ENCODE data around the gene DENND11.

The DENND11 gene, protein sequence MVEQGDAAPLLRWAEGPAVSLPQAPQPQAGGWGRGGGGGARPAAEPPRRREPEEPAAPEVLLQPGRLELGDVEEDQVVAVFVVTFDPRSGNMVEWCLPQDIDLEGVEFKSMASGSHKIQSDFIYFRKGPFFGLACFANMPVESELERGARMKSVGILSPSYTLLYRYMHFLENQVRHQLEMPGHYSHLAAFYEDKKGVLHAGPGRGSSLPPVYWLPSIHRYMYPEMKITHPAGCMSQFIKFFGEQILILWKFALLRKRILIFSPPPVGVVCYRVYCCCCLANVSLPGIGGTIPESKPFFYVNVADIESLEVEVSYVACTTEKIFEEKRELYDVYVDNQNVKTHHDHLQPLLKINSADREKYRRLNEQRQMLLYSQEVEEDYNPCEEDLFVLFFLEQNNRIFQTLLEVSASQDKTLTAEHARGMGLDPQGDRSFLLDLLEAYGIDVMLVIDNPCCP

DNA sequence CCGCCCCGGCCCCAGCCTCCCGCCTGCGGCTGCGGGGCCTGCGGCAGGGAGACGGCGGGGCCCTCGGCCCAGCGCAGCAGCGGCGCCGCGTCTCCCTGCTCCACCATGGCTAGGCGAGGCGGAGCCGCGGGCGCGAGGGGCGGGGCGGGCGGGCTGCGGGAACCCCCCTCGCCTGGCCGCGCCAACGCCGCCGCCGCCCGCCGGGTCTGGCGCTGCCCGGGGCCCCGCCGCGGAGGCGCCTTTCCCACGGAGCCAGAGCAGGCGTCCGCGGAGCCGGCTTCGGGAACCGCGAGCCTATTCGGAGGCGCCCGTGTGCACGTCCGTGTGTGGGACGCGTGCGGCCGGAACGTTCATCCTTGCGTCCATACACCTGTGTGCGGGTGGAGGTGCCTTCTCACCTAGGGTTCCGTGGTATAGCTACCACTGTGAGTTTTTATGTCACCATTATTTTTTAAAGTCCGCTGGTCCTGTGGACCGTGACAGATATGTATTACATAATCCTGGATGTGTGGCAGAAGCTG lies at the start of gene DENND11:
Gene DENND11 (minus strand): TSS at position 120 of the 521 bp plus-strand sequence. CDS start 13 bp downstream, at position 107.
- in situ Hi-C loops (cut with MboI; ENCODE audit: low sequenced_read_pairs) = no loop called here

DNA sequence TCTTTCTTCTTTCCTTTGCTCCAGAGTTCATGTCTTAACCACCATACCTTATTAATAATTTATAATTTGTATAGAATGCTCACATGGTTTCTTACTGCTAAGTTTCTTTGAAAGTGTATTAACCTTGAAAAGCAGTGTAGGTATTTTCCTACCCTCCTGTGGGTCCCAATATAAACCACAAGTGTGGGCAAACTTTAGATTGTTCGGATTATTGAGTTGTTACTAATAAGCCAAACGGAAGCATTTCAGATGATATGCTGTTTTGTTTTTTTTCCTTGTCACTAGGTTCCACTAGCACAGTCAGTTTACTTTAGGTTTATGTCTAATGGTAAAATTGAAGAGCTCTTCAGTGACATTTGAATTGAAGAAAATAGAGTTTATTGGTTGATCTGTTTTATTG lies 46.4 kb upstream of the DENND11 start:
- in situ Hi-C loops (cut with MboI; ENCODE audit: low sequenced_read_pairs) = no loop called here

DNA sequence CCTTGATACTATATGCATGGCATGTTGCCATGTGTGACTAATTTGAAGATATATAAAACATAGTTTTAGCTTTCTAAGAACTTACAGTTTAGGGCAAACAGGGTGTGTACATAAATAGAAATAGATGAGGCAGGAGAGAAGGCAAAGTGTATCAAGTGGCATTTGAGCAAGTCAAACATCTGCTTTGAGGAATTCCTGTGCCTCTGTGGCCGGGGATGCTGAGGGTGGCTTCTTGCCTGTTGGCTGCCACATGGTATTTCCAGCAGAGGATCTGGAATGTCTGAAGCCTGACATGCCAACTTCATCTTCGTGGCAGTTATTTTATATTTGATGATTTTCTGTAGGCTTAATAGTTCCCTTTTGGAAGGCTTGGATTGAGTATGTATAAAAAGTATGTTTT lies 42.2 kb upstream of the DENND11 start:
- in situ Hi-C loops (cut with MboI; ENCODE audit: low sequenced_read_pairs) = no loop called here

DNA sequence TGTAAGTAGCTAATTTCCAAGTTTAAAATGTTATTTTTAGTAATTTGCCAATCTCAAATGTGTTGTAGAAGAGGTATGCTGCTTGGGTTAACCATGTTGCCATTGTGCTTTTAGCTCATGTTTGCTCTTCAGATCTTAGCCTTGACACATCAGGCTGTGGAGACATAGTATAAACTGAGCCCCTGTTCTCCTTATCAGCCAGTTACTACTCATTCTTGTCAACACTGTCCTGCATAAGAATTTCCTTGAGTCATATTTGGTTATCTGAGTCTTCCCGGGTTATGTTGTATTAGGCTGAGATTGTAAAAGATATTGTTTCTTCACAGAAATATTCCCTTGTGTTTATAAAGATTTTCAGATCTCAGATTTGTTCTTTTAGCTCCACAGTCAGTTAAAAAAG lies 40.3 kb upstream of the DENND11 start:
- in situ Hi-C loops (cut with MboI; ENCODE audit: low sequenced_read_pairs) = no loop called here

DNA sequence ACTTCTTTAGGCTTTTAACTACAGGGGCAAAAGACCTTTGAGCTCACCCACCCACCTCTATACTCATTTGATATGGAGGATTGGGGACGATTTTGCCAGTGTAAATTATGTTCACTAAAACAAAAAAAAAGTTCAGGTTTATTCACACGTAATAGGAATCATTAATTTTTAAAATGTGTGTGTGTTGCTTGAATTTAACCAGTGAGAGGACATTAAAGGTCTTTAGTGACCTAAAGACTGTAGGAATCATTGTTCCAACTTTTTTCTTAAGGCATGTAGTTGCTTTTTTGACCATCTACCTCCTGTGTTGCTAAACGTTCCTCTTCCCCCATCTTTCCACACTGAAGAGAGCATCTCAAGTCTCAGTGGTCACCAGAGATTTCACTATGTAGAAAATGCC lies 37.3 kb upstream of the DENND11 start:
- in situ Hi-C loops (cut with MboI; ENCODE audit: low sequenced_read_pairs) = loop anchor here (10.0 kb wide), 1 partner anchor 84 kb away; no protein-coding TSS in a partner anchor

DNA sequence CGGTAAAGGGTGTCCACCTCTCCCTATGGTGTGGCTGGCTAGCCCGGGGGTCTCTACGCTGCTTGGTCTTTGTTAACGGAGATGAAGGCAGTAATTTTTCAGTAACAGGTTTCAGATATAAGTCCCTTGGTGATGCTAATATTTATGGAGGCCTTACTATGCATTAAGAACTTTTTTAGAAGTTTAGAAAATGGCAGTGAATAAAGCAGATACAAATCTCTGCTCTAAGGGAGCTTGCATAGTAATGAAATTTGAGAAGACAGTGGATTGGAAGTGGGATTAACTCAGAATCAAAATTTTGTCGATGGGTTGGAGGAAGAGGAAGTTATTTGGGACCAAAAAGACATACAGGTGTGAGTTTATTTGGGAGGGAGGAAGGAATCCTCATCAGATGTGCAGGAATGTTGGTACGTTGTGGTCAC lies 36.6 kb upstream of the DENND11 start:
- in situ Hi-C loops (cut with MboI; ENCODE audit: low sequenced_read_pairs) = loop anchor here (10.0 kb wide), 1 partner anchor 84 kb away; no protein-coding TSS in a partner anchor

DNA sequence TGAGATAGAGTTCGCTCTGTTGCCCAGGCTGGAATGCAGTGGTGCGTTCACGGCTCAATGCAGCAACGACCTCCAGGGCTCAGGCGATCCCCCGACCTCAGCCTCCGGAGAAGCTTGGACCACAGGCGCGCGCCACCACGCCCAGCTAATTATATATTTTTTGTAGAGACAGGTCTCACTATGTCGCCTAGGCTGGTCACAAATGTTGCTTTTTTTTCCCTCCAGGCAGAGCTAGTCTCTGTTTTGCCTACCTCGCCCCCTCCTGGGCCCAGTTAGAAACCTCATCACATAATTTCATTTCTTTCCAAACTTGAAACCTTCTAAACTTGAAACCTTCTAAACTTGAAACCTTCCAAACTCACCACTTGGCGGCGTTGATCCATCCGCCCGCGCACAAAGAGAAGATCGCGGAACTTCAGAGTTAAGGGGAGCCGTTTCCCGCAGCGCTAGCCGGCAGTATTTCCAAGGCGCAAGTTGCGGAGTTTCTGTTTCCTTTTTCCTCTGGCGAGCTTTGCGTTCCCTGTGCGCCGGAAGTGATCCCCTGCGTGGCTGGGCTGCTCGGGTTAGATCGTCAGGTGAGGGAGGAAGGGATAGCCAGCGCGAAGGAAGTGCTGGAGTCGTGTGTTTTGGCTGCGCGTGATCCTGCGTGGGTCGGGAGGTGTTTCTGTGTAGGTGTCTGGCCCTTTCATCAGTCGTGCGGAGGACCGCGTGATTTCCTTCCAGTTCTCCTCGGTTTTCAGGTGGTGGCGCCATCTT lies 36.0 kb upstream of the DENND11 start, which contains the start of gene SSBP1:
Gene SSBP1 (plus strand): TSS at position 523 of the 756 bp plus-strand sequence. CDS start 809 bp downstream, outside the sequence.
- in situ Hi-C loops (cut with MboI; ENCODE audit: low sequenced_read_pairs) = loop anchor here (10.0 kb wide), 1 partner anchor 83 kb away; no protein-coding TSS in a partner anchor

DNA sequence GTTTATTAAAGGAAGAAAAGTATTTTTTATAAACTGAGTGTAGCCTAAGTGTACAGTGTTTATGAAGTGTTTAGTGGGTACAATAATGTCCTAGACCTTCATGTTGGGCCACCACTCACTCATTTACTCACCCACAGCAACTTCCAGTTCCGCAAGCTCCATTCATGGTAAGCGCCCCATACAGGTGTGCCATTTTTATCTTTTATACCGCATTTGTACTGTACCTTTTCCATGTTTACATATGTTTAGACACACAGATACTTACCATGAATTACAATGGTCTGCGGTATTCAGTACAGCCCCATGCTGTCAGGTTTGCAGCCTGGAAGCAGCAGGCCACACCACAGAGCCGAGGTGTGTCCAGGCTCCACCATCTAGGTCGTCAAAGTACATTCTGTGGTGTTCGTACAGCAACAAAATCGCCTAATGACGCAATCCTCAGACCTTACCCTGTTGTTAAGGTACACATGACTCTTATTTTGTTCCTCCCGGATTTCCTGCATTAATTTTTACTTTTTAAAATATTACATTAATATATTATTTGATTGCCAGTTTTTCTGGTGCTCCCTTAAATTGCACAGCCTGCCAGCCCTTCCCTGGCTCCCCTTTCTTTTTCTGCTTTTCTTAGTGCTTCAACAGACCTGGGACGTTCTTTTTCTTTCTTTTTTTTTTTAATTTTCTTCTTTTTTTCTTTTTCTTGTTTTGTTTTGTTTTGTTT lies 35.3 kb upstream of the DENND11 start:
- in situ Hi-C loops (cut with MboI; ENCODE audit: low sequenced_read_pairs) = loop anchor here (10.0 kb wide), 1 partner anchor 82 kb away; no protein-coding TSS in a partner anchor

DNA sequence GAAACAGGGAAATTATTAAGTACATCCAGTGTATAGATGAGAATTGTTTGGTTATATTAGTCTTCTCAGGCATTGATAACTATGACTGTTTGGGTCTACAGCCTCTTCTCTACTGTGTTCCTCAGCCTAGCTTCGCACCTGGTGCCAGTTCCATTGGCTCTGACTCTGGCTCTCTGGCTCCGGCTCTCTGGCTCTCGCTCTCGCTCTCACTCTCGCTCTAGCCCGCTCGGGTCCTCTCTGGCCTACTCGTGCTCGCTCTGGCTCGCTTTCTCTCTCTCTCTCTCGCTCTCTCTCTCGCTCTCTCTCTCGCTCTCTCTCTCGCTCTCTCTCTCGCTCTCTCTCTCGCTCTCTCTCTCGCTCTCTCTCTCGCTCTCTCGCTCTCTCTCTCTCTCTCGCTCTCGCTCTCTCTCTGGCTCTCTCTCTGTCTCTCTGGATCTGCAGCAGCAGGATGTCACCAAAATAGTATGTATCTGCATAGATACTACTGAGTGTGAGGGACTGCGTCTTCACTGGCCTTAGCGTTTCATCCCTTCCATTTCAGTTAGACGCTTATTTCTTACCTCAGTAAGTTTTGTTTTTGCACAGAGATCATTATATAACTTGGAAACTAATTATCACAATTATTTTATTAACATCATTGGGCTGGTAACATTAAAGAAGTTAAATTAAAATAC lies 29.6 kb upstream of the DENND11 start:
- in situ Hi-C loops (cut with MboI; ENCODE audit: low sequenced_read_pairs) = loop anchor here (10.0 kb wide), 1 partner anchor 77 kb away; no protein-coding TSS in a partner anchor

DNA sequence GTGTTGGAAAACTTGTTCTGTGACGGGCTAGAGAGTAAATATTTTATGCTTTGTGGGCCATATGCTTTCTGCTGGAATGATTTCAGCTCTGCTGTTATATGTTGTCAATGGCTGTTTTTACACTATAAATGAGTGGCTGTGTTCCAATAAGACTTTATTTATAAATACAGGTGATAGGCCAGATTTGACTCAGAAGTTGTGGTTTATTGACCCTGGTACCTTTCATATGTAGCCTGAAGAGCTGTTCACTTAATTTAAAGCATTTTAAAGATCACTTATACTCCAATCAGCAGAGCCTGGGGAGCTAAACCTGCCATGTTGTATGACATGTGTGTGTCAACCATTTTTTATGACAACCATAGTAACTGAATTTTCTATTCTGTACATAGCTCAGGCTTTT lies 27.1 kb upstream of the DENND11 start:
- in situ Hi-C loops (cut with MboI; ENCODE audit: low sequenced_read_pairs) = no loop called here

DNA sequence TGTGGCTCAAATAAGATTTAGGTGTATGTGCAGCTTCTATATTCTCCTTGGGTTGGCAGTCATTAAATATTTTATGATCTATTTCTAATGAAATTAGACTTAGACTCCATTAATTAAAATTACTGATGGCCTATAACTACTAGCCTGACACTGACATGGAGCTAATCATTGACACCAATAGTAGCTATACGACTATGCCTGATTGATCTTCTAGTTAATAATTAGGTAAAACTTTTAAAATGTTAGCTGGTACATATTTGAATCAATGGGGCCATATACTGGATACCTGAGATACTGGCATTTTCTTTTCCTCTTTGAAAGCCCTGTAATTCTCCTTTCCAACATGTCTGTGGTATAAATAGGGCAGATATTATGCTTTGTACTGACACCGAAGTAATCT lies 20.6 kb upstream of the DENND11 start:
- in situ Hi-C loops (cut with MboI; ENCODE audit: low sequenced_read_pairs) = no loop called here

DNA sequence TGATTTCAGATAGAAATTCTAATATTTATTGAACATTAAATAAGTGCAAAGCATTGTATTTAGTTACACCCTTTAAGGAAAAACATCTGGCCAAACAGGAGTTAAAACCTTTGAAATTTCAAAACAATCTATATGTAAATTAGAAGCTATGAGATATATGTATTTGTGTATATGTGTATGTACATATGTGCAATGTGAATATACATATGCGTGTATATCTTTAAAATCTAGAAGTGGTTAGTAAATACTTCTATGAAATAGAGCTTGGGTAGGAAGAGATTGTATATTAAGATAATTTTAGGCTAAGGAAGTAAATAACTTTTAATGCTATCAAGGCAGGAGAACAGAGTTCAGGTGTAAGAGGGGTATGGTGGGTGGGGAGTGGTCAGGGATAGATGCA lies 15.5 kb upstream of the DENND11 start:
- in situ Hi-C loops (cut with MboI; ENCODE audit: low sequenced_read_pairs) = no loop called here

DNA sequence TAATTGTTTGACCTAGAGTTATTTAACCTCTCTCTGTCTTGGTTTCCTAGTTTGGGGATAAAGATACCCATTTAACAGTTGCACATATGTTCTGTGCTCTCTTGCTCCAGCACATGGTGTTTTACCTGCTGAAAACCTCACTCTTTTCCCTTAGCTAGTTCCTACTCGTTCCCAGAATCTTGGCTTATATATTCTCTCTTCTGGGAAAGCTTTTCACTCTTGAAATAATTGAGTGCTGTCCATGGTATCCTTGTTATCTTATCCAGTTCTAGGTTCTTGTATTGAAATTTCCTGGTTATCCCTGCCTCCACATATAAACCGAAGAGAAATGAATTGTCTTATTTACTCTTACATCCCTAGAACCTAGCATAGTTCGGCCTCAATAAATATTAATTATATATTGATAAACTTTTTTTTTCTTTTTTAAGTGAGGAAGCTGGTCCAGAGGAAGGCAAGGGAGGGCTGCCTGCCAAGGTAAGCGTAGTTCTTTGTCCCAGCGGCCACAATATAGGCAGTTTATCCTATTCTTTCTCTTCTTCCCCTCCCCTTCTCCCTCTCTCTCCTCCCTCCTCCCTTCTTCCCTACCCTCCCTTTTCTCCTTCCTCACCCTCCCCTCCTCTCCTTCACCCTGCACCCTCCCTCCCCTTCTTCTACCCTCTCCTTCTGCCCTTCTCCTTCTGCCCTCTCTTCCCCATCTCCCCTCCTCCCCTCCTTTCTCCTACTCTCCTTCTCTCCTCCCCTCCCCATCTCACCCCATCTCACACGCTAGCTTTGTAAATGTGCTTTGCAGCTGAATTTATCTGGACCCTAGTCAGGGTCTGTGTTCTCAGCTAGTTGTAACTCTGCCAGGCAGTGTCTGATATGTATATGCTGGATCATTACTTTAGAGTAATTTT lies 14.1 kb upstream of the DENND11 start:
- in situ Hi-C loops (cut with MboI; ENCODE audit: low sequenced_read_pairs) = no loop called here

DNA sequence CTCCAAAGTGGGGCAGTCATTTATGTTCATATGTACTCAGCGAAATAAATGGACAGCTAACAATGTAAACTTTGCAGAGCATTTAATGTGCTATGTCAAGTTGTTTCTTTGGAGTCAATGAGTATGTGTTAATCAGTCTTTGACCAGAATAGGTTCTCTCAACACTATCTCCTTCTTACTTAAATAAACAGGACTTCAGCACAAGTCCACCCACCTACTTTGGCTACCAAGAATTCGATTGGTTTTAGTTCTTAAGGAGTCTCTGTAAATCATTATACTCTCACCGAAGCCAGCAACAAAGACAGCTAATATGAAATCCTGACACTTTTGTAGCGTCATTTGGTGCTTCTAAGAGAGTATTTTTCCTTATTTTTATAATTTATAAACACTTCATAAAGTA lies 13.1 kb upstream of the DENND11 start:
- in situ Hi-C loops (cut with MboI; ENCODE audit: low sequenced_read_pairs) = no loop called here

DNA sequence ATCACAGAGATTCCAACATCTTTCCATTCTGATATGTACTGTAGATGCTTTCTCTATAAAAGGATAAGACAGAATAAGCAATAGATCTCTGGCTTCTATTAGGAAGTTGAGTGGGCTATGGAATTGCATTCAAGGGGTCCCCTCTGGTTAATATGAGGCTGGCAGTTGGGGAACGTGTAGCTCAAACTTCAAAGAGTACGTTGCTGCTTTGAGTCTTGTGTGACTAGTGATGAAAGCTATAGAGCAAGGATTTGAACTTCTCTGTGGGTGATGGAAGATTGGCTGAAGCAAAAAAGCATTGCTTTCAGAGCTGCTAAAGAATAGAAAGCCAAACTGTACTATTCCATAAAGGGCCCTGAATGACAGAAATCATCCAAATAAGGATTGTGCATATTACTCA lies 12.6 kb upstream of the DENND11 start:
- in situ Hi-C loops (cut with MboI; ENCODE audit: low sequenced_read_pairs) = no loop called here

DNA sequence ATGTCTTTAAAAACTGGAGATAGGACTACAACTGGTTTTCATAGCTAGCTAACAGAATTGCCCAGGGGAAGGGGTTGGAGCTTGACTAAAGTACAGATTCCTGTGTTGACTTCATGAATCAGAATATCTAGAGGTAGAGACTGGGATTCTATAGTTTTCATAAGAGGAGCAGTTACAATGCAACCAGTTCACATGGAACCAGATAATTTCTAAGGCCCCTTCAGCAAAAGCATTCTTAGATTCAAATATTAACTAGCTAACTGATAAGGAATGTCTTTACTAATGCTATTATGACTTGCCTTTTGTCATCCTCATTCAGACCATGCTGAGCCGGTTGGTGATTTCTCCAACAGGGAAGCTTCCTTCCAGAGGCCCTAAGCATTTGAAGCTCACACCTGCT lies 11.9 kb upstream of the DENND11 start:
- in situ Hi-C loops (cut with MboI; ENCODE audit: low sequenced_read_pairs) = no loop called here

DNA sequence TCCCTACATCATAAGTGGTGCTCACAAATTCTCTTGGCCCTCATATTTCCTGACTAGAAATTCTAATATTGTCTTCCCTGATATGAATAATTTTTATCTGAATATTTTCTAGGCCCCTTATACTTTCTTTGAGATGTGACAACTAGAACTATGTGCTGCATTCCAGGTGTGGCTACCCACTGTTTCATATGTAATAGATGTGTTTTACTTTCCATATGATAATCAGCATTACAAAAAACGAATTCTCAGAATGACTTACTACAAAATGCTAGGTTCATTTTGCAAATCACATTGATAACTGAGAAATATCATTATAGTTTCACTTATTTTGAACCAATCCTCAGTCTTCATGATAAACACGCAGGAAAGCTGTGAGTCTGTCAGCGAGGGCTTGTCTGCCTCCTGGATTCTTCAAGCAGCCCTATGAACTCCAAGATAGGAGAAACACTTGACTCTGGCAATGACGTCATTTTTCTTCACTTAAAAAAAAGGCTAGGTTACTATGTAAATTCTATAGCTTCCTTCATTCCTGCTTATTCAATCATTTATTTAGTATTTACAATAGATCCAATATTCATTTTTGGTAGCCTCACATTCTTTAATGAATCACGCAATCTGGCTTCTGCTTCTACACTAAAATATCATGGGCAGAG lies 10.8 kb upstream of the DENND11 start:
- in situ Hi-C loops (cut with MboI; ENCODE audit: low sequenced_read_pairs) = no loop called here

DNA sequence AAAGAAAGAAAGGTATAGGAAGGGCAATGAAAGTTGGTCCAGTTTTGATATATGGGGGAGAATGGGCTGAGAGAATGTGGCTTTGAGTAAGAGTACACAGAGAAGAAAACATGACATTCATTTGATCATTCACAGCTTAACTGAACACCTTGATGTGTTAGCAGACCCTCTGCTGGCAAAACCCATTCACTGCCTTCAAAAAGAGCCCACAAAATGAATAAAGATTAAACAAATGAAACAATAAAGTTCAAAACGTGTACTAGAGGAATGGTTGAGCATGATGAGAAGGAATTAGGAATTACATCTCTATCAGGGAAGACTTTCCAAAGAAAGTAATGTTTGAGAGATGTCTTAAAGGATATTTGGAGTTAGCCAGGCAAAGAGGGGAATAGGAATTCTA lies 8.3 kb upstream of the DENND11 start:
- in situ Hi-C loops (cut with MboI; ENCODE audit: low sequenced_read_pairs) = no loop called here

DNA sequence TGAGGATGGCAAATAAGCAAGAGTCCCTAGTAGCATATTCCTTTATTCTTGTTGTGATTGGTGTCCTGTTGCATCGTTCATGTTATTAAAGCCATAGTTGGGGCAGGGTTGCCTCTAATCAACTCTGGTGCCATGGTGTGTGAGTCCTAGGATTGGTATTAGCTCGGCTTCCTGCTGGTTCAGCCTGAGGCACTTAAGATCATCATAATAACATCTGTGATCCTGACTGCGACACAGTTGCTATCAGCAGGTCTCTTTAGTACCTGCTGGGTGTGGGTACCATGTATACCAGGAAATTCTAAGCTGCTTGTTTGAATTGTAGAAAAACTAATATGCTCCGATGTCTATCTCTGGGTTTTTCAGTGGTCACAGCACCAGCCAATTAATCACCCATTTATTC lies 7.8 kb upstream of the DENND11 start:
- in situ Hi-C loops (cut with MboI; ENCODE audit: low sequenced_read_pairs) = no loop called here
